Bronchus fibroblast of lung (primary cell): ENCODE measurements around the gene ZDHHC19. TPM values are rescaled to one million over a fixed set of nuclear protein-coding genes. Genes with fewer than 3 reads are reported as not detected.

Experiments used
- total RNA-seq: library from RNA; depleted of rRNA; stranded (reverse); fragments of >200 nt; gene quantifications from 2 replicates; pipeline ENCODE4 v1.2.3, GENCODE V29; 2015

The ZDHHC19 gene, protein sequence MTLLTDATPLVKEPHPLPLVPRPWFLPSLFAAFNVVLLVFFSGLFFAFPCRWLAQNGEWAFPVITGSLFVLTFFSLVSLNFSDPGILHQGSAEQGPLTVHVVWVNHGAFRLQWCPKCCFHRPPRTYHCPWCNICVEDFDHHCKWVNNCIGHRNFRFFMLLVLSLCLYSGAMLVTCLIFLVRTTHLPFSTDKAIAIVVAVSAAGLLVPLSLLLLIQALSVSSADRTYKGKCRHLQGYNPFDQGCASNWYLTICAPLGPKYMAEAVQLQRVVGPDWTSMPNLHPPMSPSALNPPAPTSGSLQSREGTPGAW
- not detected in 2 replicates for total RNA-seq

DNA sequence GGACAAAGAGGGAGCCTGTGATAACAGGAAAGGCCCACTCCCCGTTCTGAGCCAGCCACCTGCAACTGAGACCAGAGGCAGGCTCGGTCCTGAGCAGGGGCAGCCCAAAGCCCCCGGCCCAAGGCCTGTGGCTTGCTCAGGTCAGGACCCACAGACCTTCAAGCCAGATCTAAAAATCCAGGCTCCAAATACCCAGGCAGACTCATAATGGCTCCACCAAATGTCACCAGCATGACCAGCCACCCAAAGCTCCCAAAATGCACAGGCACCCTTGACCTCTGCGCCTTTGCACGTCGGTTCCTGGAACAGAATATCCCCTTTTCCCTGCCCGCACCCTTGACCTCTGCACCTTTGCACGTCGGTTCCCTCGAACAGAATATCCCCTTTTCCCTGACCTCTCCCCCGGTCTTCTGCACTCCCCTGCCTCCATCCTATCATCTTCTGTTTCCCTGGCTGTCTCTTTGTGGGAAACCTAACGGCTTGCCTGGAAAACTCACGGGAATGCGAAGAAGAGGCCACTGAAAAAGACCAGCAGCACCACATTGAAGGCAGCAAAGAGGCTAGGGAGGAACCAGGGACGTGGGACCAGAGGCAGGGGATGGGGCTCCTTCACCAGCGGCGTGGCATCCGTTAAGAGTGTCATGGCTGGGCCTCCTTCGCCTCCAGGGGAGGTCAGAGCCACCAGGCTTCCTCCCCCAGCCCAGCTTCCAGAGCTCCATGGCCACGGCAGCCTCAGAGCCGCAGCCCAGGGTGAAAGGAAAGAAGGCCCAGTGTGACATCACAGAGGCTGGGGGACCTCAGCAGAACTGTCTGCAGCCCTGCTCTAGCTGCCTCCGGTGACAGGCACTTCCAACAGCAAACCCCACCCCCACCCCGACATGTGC, at the start of gene ZDHHC19:
Gene ZDHHC19, minus strand, starts transcription at position 728 of the 884 bp plus-strand sequence. Its CDS starts 85 bp downstream, at position 643.

DNA sequence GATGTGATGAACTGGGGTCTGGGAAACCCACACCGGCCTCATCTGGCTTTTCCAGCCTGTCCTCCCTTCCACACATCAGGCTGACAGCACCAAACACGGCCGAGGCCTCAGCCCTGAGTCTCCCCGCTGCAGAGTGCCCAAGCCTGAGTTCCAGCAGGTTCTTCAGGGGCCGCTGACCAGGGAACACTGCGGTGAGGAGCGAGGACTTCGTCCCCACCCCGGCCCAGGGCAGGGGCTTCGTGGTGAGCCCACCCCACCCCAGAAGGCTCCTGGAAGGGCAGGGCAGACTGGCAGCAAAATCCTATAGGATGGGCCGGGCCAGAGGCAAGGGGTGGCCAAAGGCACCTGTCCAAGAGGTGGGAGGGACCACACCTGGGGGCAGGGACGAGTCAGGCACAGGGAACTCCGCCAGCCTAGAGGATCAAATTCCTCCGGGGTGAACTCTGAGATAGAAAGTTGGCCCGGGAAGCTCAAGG, 4.9 kb upstream of the ZDHHC19 start, which contains the start of gene SLC51A:
Gene SLC51A, plus strand, starts transcription at position 446 of the 476 bp plus-strand sequence. CDS start 179 bp downstream, outside the sequence.

Other genes starting within 250 kb of the ZDHHC19 start
- 53.1 and 63.2 TPM in 2 replicates for gene TFRC, start 129.3 kb downstream of the ZDHHC19 start, total RNA-seq
- gene SLC51A, start 5.1 kb upstream of the ZDHHC19 start, total RNA-seq = not detected in 2 replicates
- gene PCYT1A, start 76.3 kb upstream of the ZDHHC19 start, total RNA-seq = 55.0 and 60.2 TPM in 2 replicates
- 19.5 and 20.3 TPM in 2 replicates for gene DYNLT2B, start 106.8 kb upstream of the ZDHHC19 start, total RNA-seq
- 0.45 TPM in 1 of 2 replicates, not detected in the other for gene TM4SF19, start 127.0 kb upstream of the ZDHHC19 start, total RNA-seq
- 5.4 and 6.1 TPM in 2 replicates for gene UBXN7, start 221.0 kb upstream of the ZDHHC19 start, total RNA-seq